GM19193 (cell line): ENCODE data around the gene MRPS34.

Source experiments
- POLR2A ChIP-seq: IDR thresholded peaks from 4 replicates; pipeline ENCODE4 v1.6.1; 2011; ENCODE audit not compliant: insufficient read depth, insufficient read length; ENCODE audit errors: extremely low read depth

MRPS34 gene

DNA sequence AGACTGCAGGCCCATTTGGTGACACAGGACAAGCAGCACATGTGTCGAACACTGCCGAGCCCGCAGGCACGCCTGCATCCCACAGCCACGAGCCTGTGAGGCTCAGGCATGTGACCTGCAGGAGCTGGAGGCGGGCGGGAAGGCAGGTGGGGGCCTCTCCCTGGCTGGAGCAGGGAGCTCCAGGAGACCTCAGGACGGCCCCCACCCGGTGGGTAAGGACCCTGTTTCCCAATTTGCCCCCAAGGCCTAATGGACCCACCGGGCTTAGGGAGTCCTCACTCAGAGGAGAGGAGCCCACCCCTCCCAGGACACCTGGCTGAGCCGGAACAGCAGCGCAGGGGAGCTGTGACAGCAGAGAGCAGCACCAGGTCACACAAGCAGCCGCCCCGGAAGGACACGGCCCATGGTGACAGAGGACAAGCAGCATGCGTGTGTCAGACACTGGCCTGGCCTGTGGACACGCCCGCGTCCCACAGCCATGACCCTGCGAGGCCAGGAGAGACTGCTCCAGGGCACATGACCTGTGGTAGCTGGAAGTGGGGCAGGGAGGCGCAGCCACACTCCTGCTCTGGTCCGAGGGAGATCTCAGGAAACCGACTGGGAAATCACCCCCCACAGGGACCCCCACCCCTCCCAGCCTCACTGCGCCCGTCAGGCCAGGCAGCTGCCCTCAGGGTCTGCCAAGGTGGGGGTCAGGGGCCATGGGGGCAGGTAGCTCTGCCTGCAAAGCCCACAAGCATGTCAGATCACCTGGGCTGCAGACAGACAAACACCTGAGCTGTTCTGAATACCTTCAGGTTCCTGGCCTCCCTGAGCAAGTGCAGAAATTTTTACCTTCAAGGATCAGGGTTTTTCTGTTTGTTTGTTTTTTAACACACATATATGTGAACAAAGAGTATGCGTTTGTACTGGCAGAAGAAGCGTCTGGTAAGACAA lies 7.1 kb upstream of the MRPS34 start:
- no peak for TF ChIP-seq POLR2A

DNA sequence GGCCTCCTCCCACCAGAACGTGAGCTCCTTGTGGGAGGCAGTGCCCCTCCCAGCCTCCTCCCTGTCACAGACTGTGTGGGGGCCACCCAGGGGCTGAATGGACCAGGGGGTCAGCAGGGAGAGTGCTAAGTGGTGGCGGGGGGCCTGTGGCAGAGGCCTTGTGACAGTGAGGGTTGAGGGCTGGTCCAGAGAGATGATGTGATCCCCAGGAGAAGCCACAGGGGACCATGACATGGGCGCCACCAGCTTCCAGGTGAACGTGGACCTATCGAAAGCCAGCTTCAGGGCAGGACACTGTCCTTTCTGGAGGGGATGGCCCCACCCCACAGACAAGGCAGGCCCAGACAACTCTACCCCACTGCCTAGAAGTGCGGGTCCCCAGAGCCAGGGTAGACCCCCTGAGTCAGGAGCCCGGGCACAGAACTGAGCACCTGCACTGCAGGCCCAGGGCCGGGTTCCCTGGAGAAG lies 6.3 kb upstream of the MRPS34 start:
- TF ChIP-seq POLR2A: no peak

DNA sequence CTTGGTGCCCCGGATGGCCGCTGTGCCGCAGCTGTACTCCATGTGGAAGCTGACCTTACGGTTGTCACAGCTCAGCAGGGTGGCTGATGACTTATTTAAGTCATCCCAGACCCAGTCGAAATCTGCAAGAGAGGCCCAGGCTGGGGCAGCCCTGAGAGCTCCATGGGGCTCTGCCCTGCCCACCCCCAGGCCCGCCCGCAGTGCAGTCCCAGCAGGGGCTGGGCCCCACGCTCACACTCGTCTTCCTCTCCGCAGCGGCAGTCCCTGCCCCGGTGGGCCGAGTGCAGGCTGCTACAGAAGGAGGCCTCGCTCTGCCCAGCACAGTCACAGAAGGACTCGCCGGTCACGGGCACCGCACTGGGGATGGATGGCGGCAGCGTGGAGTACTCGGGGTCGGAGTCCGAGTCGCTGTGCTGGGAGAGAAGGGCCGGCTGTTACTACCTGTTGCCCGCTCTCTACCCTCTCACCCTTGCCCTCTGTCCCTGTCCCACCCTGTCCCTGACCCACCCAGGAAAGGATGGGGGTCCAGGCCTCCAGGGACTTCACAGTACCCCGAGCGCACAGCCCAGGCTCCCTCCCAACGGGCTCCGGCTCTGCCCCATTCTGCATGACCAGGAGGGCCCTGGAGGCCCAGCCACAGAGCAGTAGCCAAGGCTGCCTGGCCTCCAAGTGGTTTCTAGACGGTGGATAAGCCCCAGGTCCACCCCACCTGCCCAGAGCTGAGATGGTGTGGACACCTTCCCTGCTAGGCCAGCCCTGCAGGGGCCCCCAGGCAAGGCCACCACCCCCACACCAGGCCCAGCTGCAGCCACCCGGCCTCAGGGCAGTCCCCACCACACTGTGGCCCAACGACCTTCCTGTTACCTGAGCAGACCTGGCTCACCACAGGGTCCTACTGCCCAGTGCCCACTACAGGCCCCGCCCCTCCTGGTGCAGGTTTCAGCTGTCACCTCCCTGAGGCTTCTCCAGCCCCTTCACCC lies 5.6 kb upstream of the MRPS34 start:
- no peak for TF ChIP-seq POLR2A

DNA sequence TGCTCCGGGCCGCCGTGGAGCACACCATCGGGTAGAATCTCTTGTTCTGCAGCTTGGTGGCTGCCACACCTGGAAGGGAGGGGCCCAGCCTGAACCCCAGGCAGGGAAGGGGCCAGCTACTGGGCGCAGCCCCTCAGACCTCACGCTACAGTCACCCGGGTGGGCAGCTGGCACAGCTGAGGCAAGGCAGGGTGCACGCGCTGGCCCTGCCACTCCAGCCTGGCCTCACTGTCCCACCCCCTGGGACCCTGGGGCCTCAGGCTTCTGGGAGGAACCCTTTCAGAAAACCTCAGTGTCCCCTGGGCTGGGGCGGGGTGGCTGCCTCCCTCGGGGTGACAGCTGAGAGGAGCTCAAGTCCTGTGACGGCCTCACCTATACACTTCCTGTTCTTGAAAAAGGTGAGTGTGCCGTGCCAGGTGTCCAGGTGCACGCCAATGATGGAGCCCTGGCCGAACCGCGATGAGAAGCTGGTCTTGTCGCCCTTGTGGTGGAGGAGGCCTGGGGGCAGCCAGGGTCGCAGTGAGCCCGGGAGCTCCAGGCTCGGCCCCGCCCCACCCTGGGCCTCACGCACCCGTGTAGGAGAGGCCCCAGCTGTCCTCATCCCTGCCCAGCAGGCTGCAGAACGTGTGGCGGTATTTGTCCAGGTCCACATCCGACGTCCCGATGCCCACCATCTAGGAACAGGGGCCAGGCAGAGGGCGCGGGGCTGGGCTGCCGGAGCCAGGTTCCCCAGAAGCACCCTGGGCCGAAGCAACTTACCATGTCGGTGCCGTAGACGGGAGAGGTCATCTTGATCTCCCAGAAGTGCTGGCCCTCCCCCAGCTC lies 4.7 kb upstream of the MRPS34 start:
- no peak for TF ChIP-seq POLR2A

DNA sequence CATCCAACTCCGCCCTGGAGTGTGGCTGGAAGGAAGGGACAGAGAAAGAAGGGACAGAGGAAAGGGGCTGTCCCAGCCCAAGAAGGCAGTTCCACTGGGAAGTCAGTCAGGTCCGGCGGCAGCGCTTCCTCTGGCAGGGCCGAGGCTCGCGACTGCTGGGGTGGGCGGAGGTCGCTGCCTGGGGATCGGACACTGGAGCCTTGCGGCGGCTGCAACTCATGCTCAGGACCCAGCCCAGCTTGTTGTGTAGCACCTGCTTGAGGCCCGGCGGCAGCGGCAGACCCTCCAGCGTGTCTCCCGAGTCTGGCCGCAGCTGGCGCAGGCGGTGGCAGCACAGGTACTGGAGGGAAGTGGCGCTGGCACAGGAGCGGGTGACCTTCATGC lies 4.0 kb upstream of the MRPS34 start:
- TF ChIP-seq POLR2A: no peak

DNA sequence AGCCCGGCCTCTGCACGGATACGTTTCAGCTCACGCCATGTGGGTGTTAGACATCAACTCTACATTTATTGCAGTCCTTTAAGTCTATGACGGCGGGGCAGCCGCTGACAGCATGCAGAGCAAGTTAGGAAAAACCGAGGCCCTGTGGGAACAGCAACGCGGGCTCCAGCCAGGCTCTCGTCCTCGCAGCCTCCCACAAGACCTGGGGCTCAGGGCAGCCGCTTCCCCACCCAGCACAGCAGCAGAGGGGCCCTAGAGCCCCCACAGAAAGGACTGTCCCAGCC lies 3.7 kb upstream of the MRPS34 start:
- TF ChIP-seq POLR2A: no peak

DNA sequence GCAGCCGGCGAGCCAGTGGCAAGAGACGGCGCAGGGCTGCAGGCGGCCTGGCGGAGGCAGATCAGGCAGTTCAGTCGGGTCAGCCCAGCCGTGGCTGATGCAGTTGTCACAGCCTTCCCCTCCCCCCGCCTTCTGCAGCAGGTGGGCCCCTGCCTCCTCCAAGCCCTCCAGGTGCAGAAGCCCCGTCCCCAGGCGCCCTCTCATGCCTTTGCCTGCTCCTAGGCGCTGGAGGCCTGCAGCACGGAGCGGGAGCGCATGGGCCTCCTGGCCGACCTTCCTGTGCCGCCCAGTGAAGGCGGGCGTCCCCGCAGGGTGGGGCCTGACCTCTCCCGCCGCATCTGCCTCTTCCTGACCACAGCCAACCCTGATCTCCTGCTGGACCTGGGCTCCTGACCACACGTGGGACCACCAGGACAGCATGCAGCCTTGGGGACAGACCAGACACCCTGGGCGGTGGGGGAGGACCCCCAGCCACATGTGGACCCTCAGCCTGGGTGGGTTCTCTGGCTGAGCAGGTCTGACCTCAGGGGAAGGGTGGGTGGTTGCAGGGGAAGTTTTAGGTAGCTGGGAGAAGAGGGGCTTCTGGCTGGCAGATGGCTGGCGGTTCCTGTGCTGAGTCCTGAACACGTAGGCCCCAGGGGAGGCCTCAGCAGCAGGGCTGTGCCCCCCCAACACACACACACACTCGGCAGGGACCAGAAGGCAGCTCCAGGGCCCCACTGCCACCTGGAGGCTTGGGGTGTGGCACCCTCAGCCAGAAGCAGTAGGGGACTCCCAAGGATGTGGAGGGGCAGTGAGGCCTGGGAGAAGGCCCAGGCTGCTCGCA lies 3.1 kb upstream of the MRPS34 start:
- TF ChIP-seq POLR2A: no peak

DNA sequence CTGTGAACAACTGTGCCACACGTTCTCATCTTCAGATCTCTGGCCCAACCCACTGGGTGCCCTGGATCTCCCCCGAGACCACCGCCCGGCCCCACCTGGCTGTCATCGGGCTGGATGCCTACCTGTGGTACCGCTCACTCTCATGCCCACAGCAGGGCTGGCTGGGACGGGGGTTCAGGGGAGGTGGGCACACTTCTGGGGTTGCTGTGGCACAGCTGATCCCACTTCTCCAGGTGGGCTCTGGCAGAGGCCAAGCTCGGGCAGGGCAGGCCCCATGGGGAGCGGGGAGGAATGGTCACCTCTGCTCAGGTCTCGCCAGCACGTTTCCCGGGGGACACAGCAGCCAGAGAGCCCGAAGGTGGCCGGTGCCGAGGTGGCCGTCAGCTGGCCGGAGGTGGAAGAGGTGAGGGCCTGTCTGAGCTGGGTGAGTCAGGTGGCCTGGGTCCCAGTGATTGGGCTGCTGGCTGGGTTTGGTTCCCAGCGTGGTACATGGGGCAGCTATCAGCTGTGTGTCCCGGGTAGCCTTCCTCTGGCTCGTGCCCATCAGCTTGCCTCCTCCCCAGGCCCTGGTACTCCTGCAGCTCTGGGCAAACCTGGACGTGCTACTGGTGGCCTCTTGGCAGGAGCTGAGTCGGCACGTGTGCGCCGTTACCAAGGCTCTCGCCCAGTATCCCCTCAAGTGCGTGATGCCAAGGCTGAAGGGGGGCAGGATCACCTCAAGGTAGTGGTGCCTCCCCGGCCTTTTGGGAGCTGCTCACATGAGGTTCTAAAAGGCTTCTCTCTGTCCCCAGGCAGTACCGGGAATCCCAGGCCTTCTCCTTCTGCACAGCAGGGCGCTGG lies 2.3 kb upstream of the MRPS34 start:
- TF ChIP-seq POLR2A: no peak

DNA sequence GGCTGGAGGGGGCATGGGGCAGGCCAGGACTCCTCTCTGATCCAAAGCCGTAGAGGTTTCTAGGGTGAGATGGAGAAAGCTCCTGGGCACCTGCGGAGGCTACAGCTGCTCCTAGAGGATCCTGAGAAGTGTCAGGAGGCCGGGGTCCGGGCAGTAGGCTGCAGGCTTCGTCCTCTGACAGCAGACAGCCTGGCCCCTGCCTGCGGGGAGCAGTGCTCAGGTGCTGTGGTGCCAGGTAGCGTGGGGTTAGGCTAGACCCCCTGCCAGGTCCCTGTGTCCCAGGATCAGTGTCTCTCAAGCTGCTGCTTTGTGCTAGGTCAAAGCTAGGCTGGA lies 1.5 kb upstream of the MRPS34 start:
- no peak for TF ChIP-seq POLR2A

DNA sequence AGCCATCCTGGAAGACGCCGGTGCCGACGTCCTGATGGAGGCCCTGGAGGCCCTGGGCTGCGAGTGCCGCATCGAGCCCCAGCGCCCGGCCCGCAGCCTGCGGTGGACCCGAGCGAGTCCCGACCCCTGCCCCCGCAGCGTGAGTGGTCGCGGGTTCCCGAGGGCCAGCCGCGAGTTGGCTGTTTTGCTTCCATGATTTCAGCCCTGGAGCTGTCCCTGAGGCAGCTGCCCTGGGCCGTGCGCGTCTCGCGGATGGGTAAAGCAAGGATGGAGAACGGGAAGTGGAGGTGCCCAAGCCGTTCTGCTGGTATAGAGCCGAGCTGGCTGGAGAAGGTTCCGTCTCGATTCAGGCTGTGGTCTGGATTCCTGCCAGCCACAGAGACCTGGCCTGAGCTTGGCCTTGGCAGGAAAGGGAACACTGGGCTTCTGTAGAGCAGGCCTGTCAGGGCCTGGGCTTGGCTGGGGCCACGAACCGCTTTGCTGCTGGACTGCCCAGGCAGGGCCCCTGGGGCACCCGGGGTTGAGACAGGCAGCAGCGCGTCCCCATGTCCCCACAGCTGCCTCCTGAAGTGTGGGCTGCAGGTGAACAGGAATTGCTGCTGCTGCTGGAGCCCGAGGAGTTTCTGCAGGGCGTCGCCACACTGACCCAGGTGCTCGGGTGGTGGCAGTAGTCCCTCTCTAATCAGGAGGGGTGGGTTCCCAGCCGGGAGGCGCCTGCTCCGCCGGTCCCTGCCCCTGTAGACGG lies 941 bp upstream of the MRPS34 start:
- TF ChIP-seq POLR2A: no peak

DNA sequence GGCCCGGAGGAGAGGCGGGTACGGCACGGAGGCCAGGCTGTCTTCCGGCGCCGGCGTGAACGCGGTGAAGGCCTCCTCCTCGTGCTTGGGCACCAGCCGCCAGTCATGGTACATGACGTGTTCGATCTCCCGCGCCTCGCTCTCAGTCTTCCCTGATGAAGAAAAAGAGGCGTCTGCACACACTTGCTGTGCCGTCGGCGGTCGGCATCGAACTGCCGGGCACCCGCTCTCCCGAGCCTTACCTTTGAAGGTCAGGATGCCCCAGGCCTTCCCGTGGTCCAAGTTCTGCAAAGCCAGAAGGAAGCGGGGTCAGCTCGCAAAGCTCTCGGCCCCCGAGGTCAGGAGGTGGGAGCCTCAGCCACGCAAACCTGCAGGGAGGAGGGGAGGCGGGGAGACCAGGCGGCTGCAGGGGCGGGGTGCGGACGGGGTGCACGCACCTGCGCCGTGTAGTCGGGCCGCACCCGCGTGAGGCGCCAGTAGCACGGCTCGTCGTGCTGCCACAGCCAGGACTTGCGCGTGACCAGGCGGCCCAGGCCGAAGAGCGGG lies 499 bp downstream of the MRPS34 start, which contains the start of gene EME2:
EME2 (plus strand) TSS at position 449 of the 546 bp plus-strand sequence. CDS start 418 bp downstream, outside the sequence.
- TF ChIP-seq POLR2A: no peak

DNA sequence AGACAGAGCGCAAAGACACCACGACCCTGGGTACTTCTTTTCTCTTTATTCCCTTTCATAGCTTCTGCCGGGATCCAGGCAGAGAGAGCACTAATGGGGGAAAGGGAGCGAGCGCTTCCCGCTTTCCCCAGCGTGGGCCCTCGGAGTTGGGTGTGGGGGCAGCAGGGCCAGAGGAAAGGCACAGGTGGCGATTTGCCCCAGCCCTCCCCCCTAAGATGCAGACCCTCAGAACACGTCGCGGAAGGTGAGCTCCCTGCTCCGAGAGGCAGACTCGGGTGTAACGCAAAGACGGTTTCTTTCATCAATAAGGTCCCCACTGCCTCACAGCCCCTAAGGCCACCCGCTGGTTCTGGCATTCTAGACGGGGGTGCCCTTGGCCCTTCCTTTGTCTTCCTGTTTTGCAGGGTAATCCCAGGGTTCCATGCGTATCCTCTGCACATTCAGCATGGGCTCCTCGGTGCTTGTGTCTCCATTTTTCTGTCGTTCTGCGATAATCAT lies 1.0 kb downstream of the MRPS34 start:
- TF ChIP-seq POLR2A: no peak
